GM18870 (cell line): ENCODE measurements around the gene CDNF.

ENCODE experiments used
- ATAC-seq: cut with Tn5 transposase; IDR thresholded peaks from one replicate; pipeline ENCODE4 v1.9.1; 2021; ENCODE audit warnings: moderate library complexity; ENCODE audit not compliant: unreplicated experiment

Gene CDNF

GRCh38 chr10:14800397-14800796 is 37.4 kb downstream of the CDNF start:
- ATAC-seq, result no peak

GRCh38 chr10:14798636-14799035 is 39.2 kb downstream of the CDNF start:
- ATAC-seq, result no peak

DNA sequence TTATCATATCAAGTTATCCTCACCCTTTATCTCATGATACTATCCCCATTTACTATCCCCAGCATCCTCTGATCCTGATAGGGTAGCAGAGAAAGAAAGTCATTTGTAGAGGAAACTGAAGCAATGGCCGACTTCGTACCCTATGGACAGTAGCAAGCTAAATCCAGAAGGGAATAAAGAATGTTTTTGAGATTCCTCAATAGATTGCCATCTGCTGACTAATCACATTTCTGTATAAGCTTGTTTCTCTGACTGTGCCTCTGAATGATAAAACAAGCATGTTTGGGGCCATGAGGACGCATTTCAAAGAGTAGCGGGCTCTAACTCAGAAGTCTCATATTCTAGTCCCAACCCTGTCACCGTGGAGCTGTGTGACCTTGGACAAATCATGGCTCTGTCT is 49.9 kb downstream of the CDNF start:
- no peak for ATAC-seq

DNA sequence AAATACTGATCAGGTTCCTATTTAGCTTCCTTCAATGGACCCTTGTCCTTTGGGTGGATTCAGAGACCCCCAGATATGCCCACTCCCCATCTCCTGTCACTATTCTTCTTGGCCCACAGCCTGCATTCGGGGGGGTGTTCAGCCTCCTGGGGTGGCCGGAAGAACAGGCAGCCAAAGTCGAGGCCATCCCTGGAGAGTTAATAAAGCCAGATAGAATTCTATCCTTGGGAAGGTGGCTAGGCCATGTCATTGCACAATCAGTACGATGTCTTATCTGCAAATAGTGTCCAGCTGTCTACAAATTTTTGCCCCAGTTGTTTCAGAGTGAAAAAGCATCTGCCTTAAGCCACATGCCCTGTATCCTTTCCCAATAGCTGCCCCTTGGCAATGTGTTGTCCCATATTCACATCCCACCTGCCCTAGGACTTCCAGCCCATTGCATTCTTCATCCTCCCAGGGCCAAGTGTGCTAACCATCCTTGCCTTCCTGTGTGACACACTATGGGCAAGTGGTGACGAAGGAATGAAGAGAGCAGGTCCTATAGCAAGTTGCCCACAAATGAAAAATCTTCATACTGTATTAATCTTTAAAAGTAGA is 53.3 kb downstream of the CDNF start:
- no peak for ATAC-seq

DNA sequence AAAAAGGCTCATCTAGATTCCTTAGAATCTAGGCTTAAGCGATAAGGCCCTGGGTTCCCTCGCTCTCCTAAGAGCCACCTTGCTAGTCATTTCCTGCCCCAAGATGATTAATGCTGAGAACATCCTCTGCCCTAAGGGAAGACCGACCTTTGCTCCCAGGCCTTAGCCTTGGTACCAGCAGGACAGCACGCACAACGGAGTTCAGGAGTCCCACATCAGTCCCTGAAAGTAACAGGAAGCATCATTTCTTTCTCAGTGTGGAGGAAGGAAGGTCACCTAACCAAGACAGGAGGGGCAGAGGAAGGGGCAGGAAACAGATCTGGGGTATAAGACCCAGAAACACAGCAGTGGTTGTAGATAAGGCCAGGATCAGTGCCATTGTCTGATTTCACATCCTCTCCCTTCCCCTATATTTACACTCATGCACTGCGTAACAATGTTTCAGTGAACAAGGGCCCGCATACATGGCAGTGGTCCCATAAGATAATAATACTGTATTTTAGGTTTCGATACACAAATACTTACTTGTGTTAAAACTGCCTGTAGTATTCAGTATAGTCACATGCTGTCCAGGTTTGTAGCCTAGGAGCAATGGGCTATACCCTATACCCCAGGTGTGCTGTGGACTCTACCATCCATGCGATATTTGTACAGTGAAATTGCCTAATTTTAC is 55.0 kb downstream of the CDNF start:
- no peak for ATAC-seq

DNA sequence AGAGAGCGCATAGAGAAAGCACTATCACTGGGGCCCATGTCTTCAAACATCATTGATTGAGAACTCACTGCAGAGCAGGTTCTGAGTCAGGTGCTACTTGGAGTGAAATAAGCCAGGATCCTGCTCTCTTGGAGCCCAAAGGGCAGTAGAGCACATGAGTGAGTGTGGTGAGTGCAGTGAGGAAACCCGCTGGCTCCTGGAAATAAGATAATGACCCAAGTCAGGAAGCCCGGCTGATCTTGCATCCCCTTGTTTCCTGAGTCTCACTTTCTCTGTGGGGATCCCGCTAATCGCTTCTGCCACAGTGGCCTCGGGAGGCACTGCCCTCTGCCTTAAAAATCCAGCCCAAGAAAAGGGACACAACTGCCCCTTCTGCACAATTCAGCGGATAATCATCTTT is 56.1 kb downstream of the CDNF start:
- ATAC-seq, result no peak

DNA sequence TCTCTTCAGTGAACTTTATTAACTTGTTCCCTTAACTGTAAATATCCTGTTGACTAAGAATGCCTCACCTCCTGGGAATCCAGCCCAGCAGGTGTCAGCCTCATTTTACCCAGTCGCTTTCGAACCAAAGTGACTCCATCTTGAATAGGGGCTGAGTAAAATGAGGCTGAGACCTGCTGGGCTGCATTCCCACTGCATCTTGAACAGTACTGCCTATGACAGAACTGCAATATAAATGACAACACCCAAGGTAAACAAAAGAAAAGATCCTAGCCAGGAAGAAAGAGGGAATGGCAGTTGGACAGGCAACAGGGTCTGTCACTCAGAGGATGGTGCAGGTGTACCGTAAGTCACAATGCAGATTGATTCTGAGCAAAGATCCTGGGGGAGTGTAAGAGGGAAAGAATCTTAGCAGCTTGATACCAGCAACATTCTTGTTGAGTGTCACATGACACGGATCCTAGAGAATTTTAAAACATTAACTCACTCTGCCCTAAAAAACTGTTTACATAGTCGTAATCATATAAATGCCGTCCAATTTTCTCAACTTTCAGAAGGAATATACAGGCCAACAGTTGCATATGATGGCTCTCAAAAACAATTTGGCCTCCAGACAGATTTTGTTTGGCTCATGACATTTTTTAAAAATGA is 58.7 kb downstream of the CDNF start:
- no peak for ATAC-seq

DNA sequence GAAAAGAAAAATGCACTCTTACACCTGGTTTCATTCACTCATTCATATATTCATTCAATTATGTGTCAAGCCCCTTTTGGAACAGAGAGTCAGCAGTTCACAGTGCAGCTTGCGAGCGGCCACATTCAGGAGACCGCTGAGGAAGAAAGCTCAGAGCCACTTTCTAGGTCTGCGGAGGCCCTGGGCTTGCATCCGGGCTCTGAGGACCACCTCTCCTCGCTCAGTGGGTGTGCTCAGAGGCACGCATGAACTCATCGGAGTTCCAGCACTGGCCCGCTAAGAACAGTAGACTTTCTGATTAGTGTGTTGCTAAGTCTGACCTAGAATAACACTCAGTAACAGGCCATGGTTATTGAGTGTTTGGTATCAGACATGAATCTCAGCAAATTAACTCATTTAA is 61.3 kb downstream of the CDNF start:
- no peak for ATAC-seq

DNA sequence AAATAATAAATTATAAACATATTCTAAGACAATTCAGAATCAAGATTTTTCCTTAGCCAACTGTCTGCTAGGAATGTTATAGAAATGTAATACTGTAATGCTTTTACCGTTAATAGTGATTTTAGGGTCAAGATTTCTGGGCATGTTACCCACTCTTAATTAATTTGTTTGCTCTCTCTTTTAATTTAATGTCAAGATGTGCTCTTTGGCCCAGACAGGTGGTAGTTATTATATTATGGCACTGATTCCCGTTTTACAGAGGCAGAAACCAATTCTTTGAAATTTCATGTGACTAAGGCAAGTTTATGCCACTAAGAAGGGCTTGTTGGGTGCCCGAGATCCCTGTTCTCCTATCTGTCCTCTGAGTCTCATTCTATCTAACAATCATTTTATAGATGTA is 62.2 kb downstream of the CDNF start:
- no peak for ATAC-seq

- ATAC-seq, result no peak
Observed at GRCh38 chr10:14774797-14775196, 63.0 kb downstream of the CDNF start, which contains the start of gene FAM107B. Gene FAM107B (minus strand): TSS chr10:14774897. CDS start chr10:14774663, 234 bp downstream.

- no peak for ATAC-seq
Observed at GRCh38 chr10:14774214-14774580, 63.6 kb downstream of the CDNF start.

DNA sequence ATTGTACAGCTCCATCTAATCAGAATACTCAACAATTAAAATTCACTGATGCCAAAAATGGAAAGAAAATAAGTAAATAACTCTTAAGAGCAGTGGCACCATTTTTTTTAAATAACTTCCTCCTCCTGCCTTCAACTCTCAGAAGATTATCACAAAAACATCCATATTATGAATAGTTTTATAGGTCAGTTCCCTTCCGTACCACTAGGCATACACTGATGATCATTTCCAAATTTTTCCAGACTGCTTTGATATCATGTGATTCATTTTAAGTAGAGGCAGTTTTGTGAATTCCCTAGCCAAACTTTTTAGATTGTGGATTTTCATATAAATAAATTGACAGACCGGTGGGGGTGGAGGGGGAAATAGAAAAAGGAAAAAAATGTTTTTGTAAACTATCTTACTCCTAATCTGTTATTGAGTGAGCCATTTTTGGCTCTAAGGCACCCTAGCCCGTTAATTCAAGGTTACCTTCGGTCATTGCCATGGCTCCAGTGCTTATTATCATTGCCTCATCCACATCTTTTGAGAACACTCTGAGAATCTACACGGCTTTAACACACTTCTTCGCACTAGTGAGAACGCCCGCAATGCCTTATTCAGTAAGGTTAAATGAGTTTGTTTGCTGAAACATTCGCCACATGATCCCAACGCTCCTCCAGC is 64.2 kb downstream of the CDNF start:
- no peak for ATAC-seq

DNA sequence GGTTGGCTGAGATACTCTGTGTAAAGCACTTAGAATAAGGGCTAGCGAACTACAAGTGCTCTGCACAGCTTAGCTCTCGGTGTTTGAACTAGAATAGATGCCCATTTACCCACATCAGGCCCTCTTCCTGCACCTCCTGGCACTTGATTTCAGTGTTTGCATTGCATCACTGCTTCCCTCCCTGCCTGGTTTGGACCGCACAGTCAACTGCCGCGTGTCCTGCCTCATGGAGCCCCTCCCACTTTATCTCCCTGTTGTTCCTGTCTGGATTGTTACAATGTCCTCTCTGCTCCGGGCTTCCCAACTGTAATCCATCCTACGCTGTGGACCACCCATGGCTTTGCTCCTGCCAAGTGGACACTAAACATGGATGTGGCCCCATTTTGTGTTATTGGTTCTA is 65.4 kb downstream of the CDNF start:
- ATAC-seq, result no peak

GRCh38 chr10:14770927-14771326 is 66.9 kb downstream of the CDNF start:
- ATAC-seq, result no peak
